Neural cell (in vitro differentiated cells): Measurements from ENCODE around the gene LGI4. TPM values are rescaled to one million over a fixed set of nuclear protein-coding genes. Genes with fewer than 3 reads are reported as not detected.

Source experiments
- H2AFZ ChIP-seq: fragments of 200-600, 300-800 bp; sonication (generic), shearing (Covaris generic); 2 replicates; pipeline ENCODE4 v1.6.0; 2014; ENCODE audit warnings: low read depth, mild to moderate bottlenecking, antibody characterized with exemption, low read length, moderate library complexity
- H3F3A ChIP-seq: fragments of 200-600 bp; shearing (Covaris generic); 2 replicates; pipeline ENCODE4 v1.6.1; 2016; ENCODE audit warnings: mild to moderate bottlenecking, moderate library complexity, mixed read lengths, antibody characterized with exemption, low read length; ENCODE audit not compliant: insufficient read depth, poor library complexity, severe bottlenecking
- H3K27ac ChIP-seq: fragments of 200-600, 300-800 bp; sonication (generic), shearing (Covaris generic); 2 replicates; pipeline ENCODE4 v1.5.1; 2014; ENCODE audit warnings: mild to moderate bottlenecking, low read length, moderate library complexity
- H3K27me3 ChIP-seq: fragments of 300-800, 200-600 bp; sonication (generic), shearing (Covaris generic); 2 replicates; pipeline ENCODE4 v1.6.0; 2014; ENCODE audit warnings: mild to moderate bottlenecking, low read depth, low read length, moderate library complexity; ENCODE audit not compliant: insufficient read depth
- H3K36me3 ChIP-seq: fragments of 300-800, 200-600 bp; sonication (generic), shearing (Covaris generic); 2 replicates; pipeline ENCODE4 v1.5.1; 2014; ENCODE audit warnings: mild to moderate bottlenecking, antibody characterized with exemption, low read length, moderate library complexity; ENCODE audit not compliant: insufficient read depth
- H3K4me2 ChIP-seq: fragments of 300-800, 200-600 bp; sonication (generic), shearing (Covaris generic); 2 replicates; pipeline ENCODE4 v1.6.0; 2014; ENCODE audit warnings: mild to moderate bottlenecking, low read length
- H3K4me3 ChIP-seq: fragments of 300-800, 200-600 bp; sonication (generic), shearing (Covaris generic); 2 replicates; pipeline ENCODE4 v1.5.1; 2014; ENCODE audit warnings: mild to moderate bottlenecking, low read length, moderate library complexity
- H3K79me2 ChIP-seq: fragments of 200-600 bp; shearing (Covaris generic); replicated peaks from 2 replicates; pipeline ENCODE4 v1.6.0; 2014; ENCODE audit warnings: mild to moderate bottlenecking, low read length, moderate library complexity; ENCODE audit not compliant: insufficient read depth
- H3K9ac ChIP-seq: fragments of 300-800, 200-600 bp; sonication (generic), shearing (Covaris generic); 2 replicates; pipeline ENCODE4 v1.6.1; 2016; ENCODE audit warnings: mild to moderate bottlenecking, low read length, mixed read lengths
- H3K9me2 ChIP-seq: fragments of 200-600 bp; shearing (Covaris generic); 2 replicates; pipeline ENCODE4 v1.6.1; 2016; ENCODE audit warnings: mild to moderate bottlenecking, low read length, mixed read lengths; ENCODE audit not compliant: insufficient read depth
- H3K9me3 ChIP-seq: fragments of 200-600, 300-800 bp; sonication (generic), shearing (Covaris generic); 2 replicates; pipeline ENCODE4 v1.6.1; 2016; ENCODE audit warnings: mild to moderate bottlenecking, mixed run types, low read length, moderate library complexity, mixed read lengths
- H4K20me1 ChIP-seq: fragments of 200-600 bp; shearing (Covaris generic); 2 replicates; pipeline ENCODE4 v1.6.1; 2016; ENCODE audit warnings: mild to moderate bottlenecking, mixed run types; ENCODE audit not compliant: insufficient read depth
- CTCF ChIP-seq: fragments of 450-650 bp; IDR thresholded peaks from 2 replicates; pipeline ENCODE4 v1.5.1; 2014; ENCODE audit warnings: antibody characterized with exemption, mild to moderate bottlenecking, moderate library complexity; ENCODE audit not compliant: poor library complexity, severe bottlenecking
- EP300 ChIP-seq: fragments of 450-650 bp; conservative IDR thresholded peaks from 2 replicates; pipeline ENCODE4 v1.6.1; 2014; ENCODE audit warnings: antibody characterized with exemption, mild to moderate bottlenecking, moderate library complexity; ENCODE audit not compliant: poor library complexity, severe bottlenecking
- EZH2 ChIP-seq: fragments of 200-600, 300-800 bp; shearing (Covaris generic), sonication (generic); IDR thresholded peaks from 2 replicates; pipeline ENCODE4 v1.6.1; 2014; ENCODE audit warnings: antibody characterized with exemption, low read length, borderline replicate concordance, mild to moderate bottlenecking; ENCODE audit not compliant: insufficient read depth, poor library complexity, severe bottlenecking
- MXI1 ChIP-seq: fragments of 450-650 bp; conservative IDR thresholded peaks from 2 replicates; pipeline ENCODE4 v1.6.1; 2014; ENCODE audit warnings: antibody characterized with exemption, mild to moderate bottlenecking; ENCODE audit not compliant: poor library complexity, severe bottlenecking
- RAD21 ChIP-seq: fragments of 450-650 bp; conservative IDR thresholded peaks from 2 replicates; pipeline ENCODE4 v1.6.1; 2014; ENCODE audit warnings: antibody characterized with exemption, mild to moderate bottlenecking, moderate library complexity
- SMC3 ChIP-seq: fragments of 450-650 bp; conservative IDR thresholded peaks from 2 replicates; pipeline ENCODE4 v1.6.1; 2014; ENCODE audit warnings: antibody characterized with exemption, mild to moderate bottlenecking, moderate library complexity; ENCODE audit not compliant: poor library complexity
- TAF1 ChIP-seq: IDR thresholded peaks from 2 replicates; pipeline ENCODE4 v1.6.1; 2012; ENCODE audit warnings: low read depth
- polyA plus RNA-seq: library from polyadenylated mRNA; depleted of rRNA; stranded (reverse); fragments of >200 nt; gene quantifications from 2 replicates; pipeline ENCODE4 v1.2.3, GENCODE V29; 2014
- TF ChIP-seq, protein P1 (sequence below): IDR thresholded peaks from 2 replicates; pipeline ENCODE4 v1.6.1; 2012; ENCODE audit warnings: borderline replicate concordance

Gene LGI4
- polyA plus RNA-seq, 1 donor from 2014 or later: 0.63 TPM

DNA sequence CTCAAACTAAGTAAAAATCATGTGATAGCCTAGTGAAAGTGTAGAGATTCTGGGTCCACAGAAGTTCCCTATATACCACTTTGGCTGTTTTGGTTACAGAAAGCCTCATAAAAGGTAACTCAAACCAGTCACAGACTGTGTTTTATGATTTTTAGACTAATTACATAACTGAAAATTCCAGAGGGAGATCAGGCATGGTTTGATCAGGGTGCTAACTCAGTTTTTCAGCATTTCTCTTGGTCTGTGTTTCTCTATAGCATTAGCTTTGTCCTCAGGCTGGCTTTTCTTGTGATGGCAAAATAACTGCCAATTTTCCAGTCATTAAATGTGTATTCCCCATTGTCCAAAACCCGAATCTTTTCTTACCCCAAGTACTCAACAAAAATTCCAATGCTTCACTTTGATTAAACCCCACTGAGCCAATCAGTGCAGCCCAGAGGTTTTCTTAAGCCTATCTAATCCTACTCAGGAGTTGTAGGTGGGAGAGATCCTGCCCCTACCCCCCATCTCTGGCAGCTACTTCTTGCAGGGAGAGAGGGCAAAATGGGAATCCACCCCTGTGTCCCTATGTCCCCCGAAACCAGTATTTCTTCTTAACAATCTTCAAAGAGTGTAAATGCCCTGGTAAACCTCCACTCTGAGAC, 27.8 kb downstream of the LGI4 start (continued):
- TF ChIP-seq CTCF: no peak

GRCh38 chr19:35106291-35106583, 28.6 kb downstream of the LGI4 start:
- H3K9ac ChIP-seq: no peak overlapping the region
- no peak overlapping the region for H3K27ac ChIP-seq
- no peaks in the 10 kb centered on the region for H3K27me3 ChIP-seq
- no peaks in the 10 kb centered on the region for H3K9me3 ChIP-seq
- H3F3A ChIP-seq: no peaks in the 10 kb centered on the region
- no peak overlapping the region for H3K4me3 ChIP-seq
- no peak for TF ChIP-seq EZH2
- no peak for TF ChIP-seq RAD21
- no peak overlapping the region for H3K4me2 ChIP-seq
- no peaks in the 10 kb centered on the region for H3K9me2 ChIP-seq
- no peaks in the 10 kb centered on the region for H4K20me1 ChIP-seq
- H3K79me2 ChIP-seq: no peaks in the 10 kb centered on the region
- H2AFZ ChIP-seq: no peak overlapping the region
- no peaks in the 10 kb centered on the region for H3K36me3 ChIP-seq

- TF ChIP-seq, protein P1, sequence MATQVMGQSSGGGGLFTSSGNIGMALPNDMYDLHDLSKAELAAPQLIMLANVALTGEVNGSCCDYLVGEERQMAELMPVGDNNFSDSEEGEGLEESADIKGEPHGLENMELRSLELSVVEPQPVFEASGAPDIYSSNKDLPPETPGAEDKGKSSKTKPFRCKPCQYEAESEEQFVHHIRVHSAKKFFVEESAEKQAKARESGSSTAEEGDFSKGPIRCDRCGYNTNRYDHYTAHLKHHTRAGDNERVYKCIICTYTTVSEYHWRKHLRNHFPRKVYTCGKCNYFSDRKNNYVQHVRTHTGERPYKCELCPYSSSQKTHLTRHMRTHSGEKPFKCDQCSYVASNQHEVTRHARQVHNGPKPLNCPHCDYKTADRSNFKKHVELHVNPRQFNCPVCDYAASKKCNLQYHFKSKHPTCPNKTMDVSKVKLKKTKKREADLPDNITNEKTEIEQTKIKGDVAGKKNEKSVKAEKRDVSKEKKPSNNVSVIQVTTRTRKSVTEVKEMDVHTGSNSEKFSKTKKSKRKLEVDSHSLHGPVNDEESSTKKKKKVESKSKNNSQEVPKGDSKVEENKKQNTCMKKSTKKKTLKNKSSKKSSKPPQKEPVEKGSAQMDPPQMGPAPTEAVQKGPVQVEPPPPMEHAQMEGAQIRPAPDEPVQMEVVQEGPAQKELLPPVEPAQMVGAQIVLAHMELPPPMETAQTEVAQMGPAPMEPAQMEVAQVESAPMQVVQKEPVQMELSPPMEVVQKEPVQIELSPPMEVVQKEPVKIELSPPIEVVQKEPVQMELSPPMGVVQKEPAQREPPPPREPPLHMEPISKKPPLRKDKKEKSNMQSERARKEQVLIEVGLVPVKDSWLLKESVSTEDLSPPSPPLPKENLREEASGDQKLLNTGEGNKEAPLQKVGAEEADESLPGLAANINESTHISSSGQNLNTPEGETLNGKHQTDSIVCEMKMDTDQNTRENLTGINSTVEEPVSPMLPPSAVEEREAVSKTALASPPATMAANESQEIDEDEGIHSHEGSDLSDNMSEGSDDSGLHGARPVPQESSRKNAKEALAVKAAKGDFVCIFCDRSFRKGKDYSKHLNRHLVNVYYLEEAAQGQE: no peak
- TF ChIP-seq MXI1: no peak
- TF ChIP-seq SMC3: no peak
- TF ChIP-seq EP300: no peak
- TF ChIP-seq TAF1: no peak
- TF ChIP-seq RAD21: no peak
- TF ChIP-seq CTCF: no peak
- no peak for TF ChIP-seq EZH2
- Histone ChIP-seq H3K27ac (no peak overlapping the region), H3K36me3 (no peaks in the 10 kb centered on the region), H3K79me2 (no peaks in the 10 kb centered on the region), H2AFZ (no peak overlapping the region), H3K9me3 (no peaks in the 10 kb centered on the region), H3K9me2 (no peaks in the 10 kb centered on the region), H3F3A (no peaks in the 10 kb centered on the region), H4K20me1 (no peaks in the 10 kb centered on the region), H3K27me3 (no peaks in the 10 kb centered on the region), H3K9ac (no peak overlapping the region), H3K4me2 (no peak overlapping the region), H3K4me3 (no peak overlapping the region)
These were observed 29.2 kb downstream of the LGI4 start for GRCh38 chr19:35105411-35106290.
